H1 (cell line): ENCODE measurements around the gene TRMT44. TPM values are rescaled to one million over a fixed set of nuclear protein-coding genes. Genes with fewer than 3 reads are reported as not detected.

Experiments used
- BRCA1 ChIP-seq: IDR thresholded peaks from 2 replicates; pipeline ENCODE4 v1.6.1; 2012; ENCODE audit warnings: low read depth, low read length, improper control_type of control experiment
- CREB1 ChIP-seq: IDR thresholded peaks from 2 replicates; pipeline ENCODE4 v1.6.1; 2012; ENCODE audit warnings: inconsistent platforms
- EZH2 ChIP-seq: fragments of 200-600 bp; sonication (generic); IDR thresholded peaks from 2 replicates; pipeline ENCODE4 v1.7.1; 2012; ENCODE audit warnings: low read depth, mild to moderate bottlenecking, moderate library complexity, low read length, inconsistent platforms; ENCODE audit not compliant: severe bottlenecking
- FOSL1 ChIP-seq: IDR thresholded peaks from 2 replicates; pipeline ENCODE4 v1.6.1; 2011; ENCODE audit warnings: mild to moderate bottlenecking, low read depth, low read length, moderate library complexity; ENCODE audit not compliant: insufficient read depth
- SP2 ChIP-seq: IDR thresholded peaks from 2 replicates; pipeline ENCODE4 v1.6.1; 2012; ENCODE audit warnings: mild to moderate bottlenecking, low read length, inconsistent platforms
- polyA plus RNA-seq, 7 experiments: library from polyadenylated mRNA; depleted of rRNA in 3 of 7; stranded (reverse) in 5 of 7; unstranded in 2 of 7; fragments of >200 nt in 5 of 7; fragments of 200-250 nt in 2 of 7; gene quantifications; 1 replicate in 5 of 7; 2 replicates in 1 of 7; 4 replicates in 1 of 7; pipeline versions ENCODE4 v1.2.1 to v1.2.3, GENCODE V29; 2011 to 2013; ENCODE audit warnings: missing spikeins in 2 of 7, mixed read lengths in 2 of 7
- total RNA-seq: library from RNA; stranded (reverse); fragmentation: NEBNext Ultra II Directional; extraction: Animal tissue kit (Norgen Biotek cat#: 25700); gene quantifications from 2 replicates; pipeline ENCODE4 v1.2.1, GENCODE V29; 2021

The TRMT44 gene
- total and polyA plus RNA-seq, 2 of the 8 experiments (the other 6 are each of a cell fraction or from before 2014, with no cell fraction given), result 8.6 to 23.9 TPM

DNA sequence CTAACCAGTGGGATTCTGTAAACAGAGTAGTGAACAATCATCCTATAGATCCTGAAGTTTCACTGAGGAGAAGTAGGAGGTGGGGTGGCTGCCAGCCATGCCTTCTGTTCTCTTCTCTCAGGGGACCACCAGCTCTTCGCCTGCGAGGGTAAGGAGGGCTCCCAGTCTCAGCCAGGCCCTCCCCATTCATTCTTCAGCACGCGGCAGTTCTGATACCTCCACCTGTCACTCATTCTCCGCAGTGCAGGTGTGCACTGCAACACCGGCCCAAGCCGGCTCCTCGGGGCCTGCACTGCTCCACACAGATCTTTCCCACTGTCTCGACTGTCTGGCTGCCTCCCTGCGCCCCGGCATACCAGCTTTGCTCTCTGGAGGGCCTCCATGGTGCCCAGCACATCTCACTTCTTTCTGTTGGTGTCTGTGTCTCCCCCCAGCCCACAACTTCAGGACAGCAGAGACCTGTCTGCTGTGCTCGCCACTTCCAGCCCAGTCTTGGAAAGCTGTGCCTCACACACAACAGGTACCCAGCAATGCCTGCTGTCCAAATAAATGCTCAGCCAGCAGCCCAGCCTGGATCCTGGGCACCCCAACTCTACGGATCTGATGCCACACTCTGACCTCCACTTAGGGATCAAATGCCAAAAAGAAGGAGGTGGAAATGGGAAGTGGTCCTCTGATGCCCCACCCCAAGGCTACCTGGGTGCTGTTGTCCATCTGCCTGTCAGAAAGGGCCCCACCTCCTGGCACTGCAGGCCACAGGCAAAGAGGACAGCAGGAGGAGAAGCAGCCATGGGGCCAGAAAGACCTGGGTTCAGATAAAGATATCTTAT, 29.0 kb upstream of the TRMT44 start (continued):
- TF ChIP-seq FOSL1 (no peak), EZH2 (no peak), BRCA1 (no peak), SP2 (no peak), CREB1 (no peak)
